HepG2 (cell line): ENCODE data around the gene PDZD8. TPM values are rescaled to one million over a fixed set of nuclear protein-coding genes. Genes with fewer than 3 reads are reported as not detected.
A peak's percentile ranks its signal among the peaks of the same experiment; 100 is the strongest.

Experiments
- ATAC-seq: fragments of 200-7000 bp; cut with Tn5 transposase; 3 replicates; pipeline ENCODE4 v1.9.1; 2020; ENCODE audit warnings: mild to moderate bottlenecking, moderate library complexity
- BruUV-seq: library from RNA; stranded (reverse); fragments of 400-500 nt; replicated peaks from 2 replicates; lab custom pipeline; 2021; lab: Mats Ljungman, UMichigan
- CTCF ChIA-PET: fragments of 300-600 bp; formaldehyde crosslinking; extraction: SDS; loops from one replicate; lab custom pipeline; 2021; ENCODE audit warnings: low total read pairs, inconsistent platforms, low intra/inter-chr PET ratio; lab: Yijun Ruan, JAX
- POLR2A ChIA-PET: fragments of 350-600 bp; sonication (Branson Sonifier 250); formaldehyde crosslinking; loops from one replicate; lab custom pipeline; 2020; ENCODE audit warnings: antibody characterized with exemption, inconsistent platforms; lab: Yijun Ruan, JAX
- DNase-seq: peaks from one replicate; pipeline ENCODE4 v3.0.0-alpha.2; 2015; ENCODE audit warnings: low spot score
- FAIRE-seq: peaks from 3 replicates; lab custom pipeline; 2011; peaks lifted over from hg19 to GRCh38; lab: Jason Lieb, UNC
- H2AFZ ChIP-seq: one replicate; pipeline ENCODE4 v1.6.1; 2011; ENCODE audit warnings: low read length, inconsistent platforms
- H3K27ac ChIP-seq: fragments of 300-600 bp; 3 replicates; pipeline ENCODE4 v1.8.0; 2011; ENCODE audit warnings: mixed run types, mild to moderate bottlenecking, mixed read lengths, low read length, inconsistent platforms; ENCODE audit not compliant: insufficient read depth; ENCODE audit errors: extremely low read length
- H3K27me3 ChIP-seq, 2 experiments: fragments of 200-600 bp in 1 of 2; 2 replicates in 1 of 2; 3 replicates in 1 of 2; pipeline versions ENCODE4 v1.6.0 to v1.8.0; 2011; ENCODE audit warnings: low read length in 2 of 2, mild to moderate bottlenecking in 2 of 2, moderate library complexity in 2 of 2, inconsistent platforms in 1 of 2; ENCODE audit not compliant: insufficient read depth in 2 of 2, control insufficient read depth in 1 of 2
- H3K36me3 ChIP-seq, 2 experiments: fragments of 200-600 bp in 1 of 2; replicated peaks in 1 of 2; 2 replicates in 1 of 2; 3 replicates in 1 of 2; pipeline versions ENCODE4 v1.5.1 to v1.8.0; 2011; ENCODE audit warnings: low read length in 2 of 2, inconsistent platforms in 1 of 2; ENCODE audit not compliant: insufficient read depth in 2 of 2, control insufficient read depth in 1 of 2
- H3K4me1 ChIP-seq: 2 replicates; pipeline ENCODE4 v1.5.1; 2012; ENCODE audit warnings: low read length, inconsistent platforms; ENCODE audit not compliant: insufficient read depth
- H3K4me2 ChIP-seq: 2 replicates; pipeline ENCODE4 v1.6.0; 2011; ENCODE audit warnings: low read depth, low read length, inconsistent platforms
- H3K4me3 ChIP-seq, 3 experiments: fragments of 200-600 bp in 1 of 3; sonication (generic), shearing (Covaris generic) in 1 of 3; replicated peaks in 1 of 3; 2 replicates each; pipeline ENCODE4 v1.5.1; 2011 to 2016; ENCODE audit warnings: low read length in 3 of 3, inconsistent platforms in 2 of 3, low read depth in 2 of 3, mild to moderate bottlenecking in 2 of 3, control low read depth in 1 of 3, mixed read lengths in 1 of 3; ENCODE audit not compliant: insufficient read depth in 1 of 3
- H3K79me2 ChIP-seq: one replicate; pipeline ENCODE4 v1.6.1; 2011; ENCODE audit warnings: low read length, inconsistent platforms; ENCODE audit not compliant: insufficient read depth
- H3K9ac ChIP-seq: 2 replicates; pipeline ENCODE4 v1.6.0; 2011; ENCODE audit warnings: mild to moderate bottlenecking, low read depth, low read length, inconsistent platforms; ENCODE audit not compliant: insufficient read depth
- H3K9me3 ChIP-seq: 2 replicates; pipeline ENCODE4 v1.5.1; 2012; ENCODE audit warnings: mild to moderate bottlenecking, low read length
- H4K20me1 ChIP-seq: 2 replicates; pipeline ENCODE4 v1.6.0; 2011; ENCODE audit warnings: inconsistent platforms, mild to moderate bottlenecking, low read length, moderate library complexity; ENCODE audit not compliant: insufficient read depth
- ATM ChIP-seq: fragments of 450-650 bp; IDR thresholded peaks from 2 replicates; pipeline ENCODE4 v1.7.1; 2017; ENCODE audit warnings: mild to moderate bottlenecking, borderline replicate concordance
- HNRNPL ChIP-seq: fragments of 200-400 bp; formaldehyde crosslinking; IDR thresholded peaks from 2 replicates; pipeline ENCODE4 v1.6.1; 2017; ENCODE audit warnings: mild to moderate bottlenecking, low read depth, low read length
- IKZF4 ChIP-seq: sonication (generic); formaldehyde crosslinking; IDR thresholded peaks from 2 replicates; pipeline ENCODE4 v1.5.1; 2020; ENCODE audit warnings: borderline replicate concordance, mild to moderate bottlenecking, low read depth, missing genetic modification reagents; ENCODE audit errors: not compliant biosample characterization
- KAT7 ChIP-seq: IDR thresholded peaks from 2 replicates; pipeline ENCODE4 v1.6.1; 2018; ENCODE audit warnings: borderline replicate concordance, missing compliant biosample characterization
- MED13 ChIP-seq: sonication (generic); formaldehyde crosslinking; IDR thresholded peaks from 2 replicates; pipeline ENCODE4 v1.5.0; 2020; ENCODE audit warnings: missing genetic modification reagents
- PAF1 ChIP-seq: IDR thresholded peaks from 2 replicates; pipeline ENCODE4 v1.6.1; 2016; ENCODE audit warnings: missing genetic modification reagents, missing compliant biosample characterization
- RARA ChIP-seq: IDR thresholded peaks from 2 replicates; pipeline ENCODE4 v1.6.1; 2016; ENCODE audit warnings: missing genetic modification reagents, missing compliant biosample characterization
- ZNF510 ChIP-seq: sonication (generic); formaldehyde crosslinking; IDR thresholded peaks from 2 replicates; pipeline ENCODE4 v1.4.0; 2020; ENCODE audit warnings: low read depth, mild to moderate bottlenecking, missing genetic modification reagents
- ZNF562 ChIP-seq: sonication (generic); formaldehyde crosslinking; IDR thresholded peaks from 2 replicates; pipeline ENCODE4 v1.8.0; 2022; ENCODE audit warnings: missing genetic modification reagents, borderline replicate concordance
- ZNF839 ChIP-seq: sonication (generic); formaldehyde crosslinking; IDR thresholded peaks from 2 replicates; pipeline ENCODE4 v1.4.0; 2020; ENCODE audit warnings: missing genetic modification reagents, mild to moderate bottlenecking, borderline replicate concordance
- WGBS: methylation state at CpG from one replicate; pipeline ENCODE4 v1.1.6; 2017; ENCODE audit warnings: low lambda C conversion rate; 5-methylcytosine and 5-hydroxymethylcytosine counted together
- in situ Hi-C: cut with HindIII; loops from 2 replicates; pipeline ENCODE4 v1.10.0; 2017; ENCODE audit warnings: low pct_unique_long_range_greater_than_20kb; ENCODE audit not compliant: extremely low pct_ligation_motif_present
- intact Hi-C: fragments of 100-400 bp; cut with micrococcal nuclease; formaldehyde crosslinking; loops from one replicate; pipeline ENCODE4 v1.10.0; 2022; ENCODE audit not compliant: unreplicated experiment
- polyA plus RNA-seq, 8 experiments: library from polyadenylated mRNA; depleted of rRNA in 3 of 8; stranded (reverse) in 7 of 8; unstranded in 1 of 8; fragments of >200 nt; fragmentation: Illumina TruSeq in 4 of 8; extraction: Trizol in 4 of 8; gene quantifications; 2 replicates each; pipeline versions ENCODE4 v1.2.1 to v1.2.3, GENCODE V29; 2011 to 2016; ENCODE audit warnings: low read depth in 4 of 8, missing spikeins in 1 of 8, mixed read lengths in 1 of 8; ENCODE audit not compliant: insufficient read depth in 1 of 8
- total RNA-seq, 5 experiments: library from RNA; depleted of rRNA; stranded (reverse); fragments of >200 nt; fragmentation: Illumina TruSeq; extraction: Trizol; gene quantifications; 2 replicates each; pipeline ENCODE4 v1.2.3, GENCODE V29; 2016; ENCODE audit warnings: low read depth in 1 of 5
- TF ChIP-seq, protein P1 (sequence below): sonication (generic); formaldehyde crosslinking; IDR thresholded peaks from 2 replicates; pipeline ENCODE4 v1.8.1; 2023; ENCODE audit warnings: mild to moderate bottlenecking, inconsistent platforms, moderate library complexity, missing genetic modification reagents, borderline replicate concordance
- TF ChIP-seq, protein P2 (sequence below): sonication (generic); formaldehyde crosslinking; IDR thresholded peaks from 2 replicates; pipeline ENCODE4 v1.5.0; 2020; ENCODE audit warnings: mild to moderate bottlenecking, missing genetic modification reagents, moderate library complexity
- TF ChIP-seq, protein P3 (sequence below): sonication (generic); formaldehyde crosslinking; IDR thresholded peaks from 2 replicates; pipeline ENCODE4 v1.5.0; 2020; ENCODE audit warnings: mild to moderate bottlenecking, missing genetic modification reagents
- TF ChIP-seq, protein P4 (sequence below): sonication (generic); formaldehyde crosslinking; IDR thresholded peaks from 2 replicates; pipeline ENCODE4 v1.9.0; 2021; ENCODE audit warnings: missing genetic modification reagents, borderline replicate concordance
- TF ChIP-seq, protein P5 (sequence below): sonication (generic); formaldehyde crosslinking; IDR thresholded peaks from 2 replicates; pipeline ENCODE4 v1.4.0; 2020; ENCODE audit warnings: missing genetic modification reagents

The PDZD8 gene
- total and polyA plus RNA-seq, 2 of the 13 experiments (the other 11 are each of a cell fraction or from before 2014, with no cell fraction given) = 11.2 to 32.0 TPM

DNA sequence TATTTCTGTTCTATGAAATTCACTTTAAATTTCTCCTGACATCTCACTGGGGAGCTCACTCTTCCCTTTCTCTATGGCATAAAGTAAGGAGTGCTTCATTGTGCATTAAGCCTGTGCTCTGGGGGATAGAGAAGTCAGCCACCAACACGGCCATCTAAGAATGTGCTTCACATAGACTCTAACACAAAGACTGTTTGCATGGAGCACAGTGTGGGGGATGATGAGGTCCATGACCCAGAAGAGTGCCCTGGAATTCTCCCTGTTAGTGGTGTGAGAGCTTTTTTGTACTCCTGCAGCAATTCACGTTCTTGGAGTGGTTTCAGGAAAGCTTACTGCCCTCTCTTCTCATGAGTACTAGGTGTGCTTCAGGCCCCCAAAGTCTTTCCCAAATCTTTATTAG, 43.9 kb upstream of the PDZD8 start:
- no peaks in the 10 kb centered on the region for H3K79me2 ChIP-seq
- H3K27ac ChIP-seq = no peak overlapping the region
- 31% methylated on average over 2 of the region's 2 CpGs for WGBS
- H2AFZ ChIP-seq = no peak overlapping the region
- H3K4me3 ChIP-seq = no peak overlapping the region
- H3K4me2 ChIP-seq = no peak overlapping the region
- H4K20me1 ChIP-seq = no peaks in the 10 kb centered on the region
- in situ Hi-C loops = no loop called here
- intact Hi-C loops = no loop called here
- BruUV-seq = no TSS peak
- H3K36me3 ChIP-seq = no peaks in the 10 kb centered on the region
- ChIA-PET POLR2A (no interaction called here), CTCF (no interaction called here)
- H3K27me3 ChIP-seq = no peaks in the 10 kb centered on the region; a peak in 1 of 5 replicates
- H3K9ac ChIP-seq = no peak overlapping the region
- ATAC-seq (peak; percentile 53; the same call in 2 of the 3 replicates), FAIRE-seq (no peak), DNase-seq (no peak)
- TF ChIP-seq ZNF510 (CRISPR knock-in tag) (no peak), RARA (CRISPR knock-in tag) (no peak), ZNF839 (CRISPR knock-in tag) (no peak), HNRNPL (no peak), IKZF4 (no peak), ATM (no peak), ZNF562 (CRISPR knock-in tag) (no peak), MED13 (CRISPR knock-in tag) (no peak), KAT7 (CRISPR knock-in tag) (no peak), PAF1 (CRISPR knock-in tag) (no peak)
- TF ChIP-seq, protein P1, sequence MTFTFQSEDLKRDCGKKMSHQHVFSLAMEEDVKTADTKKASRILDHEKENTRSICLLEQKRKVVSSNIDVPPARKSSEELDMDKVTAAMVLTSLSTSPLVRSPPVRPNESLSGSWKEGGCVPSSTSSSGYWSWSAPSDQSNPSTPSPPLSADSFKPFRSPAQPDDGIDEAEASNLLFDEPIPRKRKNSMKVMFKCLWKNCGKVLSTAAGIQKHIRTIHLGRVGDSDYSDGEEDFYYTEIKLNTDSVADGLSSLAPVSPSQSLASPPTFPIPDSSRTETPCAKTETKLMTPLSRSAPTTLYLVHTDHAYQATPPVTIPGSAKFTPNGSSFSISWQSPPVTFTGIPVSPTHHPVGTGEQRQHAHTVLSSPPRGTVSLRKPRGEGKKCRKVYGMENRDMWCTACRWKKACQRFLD (CRISPR knock-in tag) = no peak
- TF ChIP-seq, protein P2, sequence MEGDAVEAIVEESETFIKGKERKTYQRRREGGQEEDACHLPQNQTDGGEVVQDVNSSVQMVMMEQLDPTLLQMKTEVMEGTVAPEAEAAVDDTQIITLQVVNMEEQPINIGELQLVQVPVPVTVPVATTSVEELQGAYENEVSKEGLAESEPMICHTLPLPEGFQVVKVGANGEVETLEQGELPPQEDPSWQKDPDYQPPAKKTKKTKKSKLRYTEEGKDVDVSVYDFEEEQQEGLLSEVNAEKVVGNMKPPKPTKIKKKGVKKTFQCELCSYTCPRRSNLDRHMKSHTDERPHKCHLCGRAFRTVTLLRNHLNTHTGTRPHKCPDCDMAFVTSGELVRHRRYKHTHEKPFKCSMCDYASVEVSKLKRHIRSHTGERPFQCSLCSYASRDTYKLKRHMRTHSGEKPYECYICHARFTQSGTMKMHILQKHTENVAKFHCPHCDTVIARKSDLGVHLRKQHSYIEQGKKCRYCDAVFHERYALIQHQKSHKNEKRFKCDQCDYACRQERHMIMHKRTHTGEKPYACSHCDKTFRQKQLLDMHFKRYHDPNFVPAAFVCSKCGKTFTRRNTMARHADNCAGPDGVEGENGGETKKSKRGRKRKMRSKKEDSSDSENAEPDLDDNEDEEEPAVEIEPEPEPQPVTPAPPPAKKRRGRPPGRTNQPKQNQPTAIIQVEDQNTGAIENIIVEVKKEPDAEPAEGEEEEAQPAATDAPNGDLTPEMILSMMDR = no peak
- TF ChIP-seq, protein P3, sequence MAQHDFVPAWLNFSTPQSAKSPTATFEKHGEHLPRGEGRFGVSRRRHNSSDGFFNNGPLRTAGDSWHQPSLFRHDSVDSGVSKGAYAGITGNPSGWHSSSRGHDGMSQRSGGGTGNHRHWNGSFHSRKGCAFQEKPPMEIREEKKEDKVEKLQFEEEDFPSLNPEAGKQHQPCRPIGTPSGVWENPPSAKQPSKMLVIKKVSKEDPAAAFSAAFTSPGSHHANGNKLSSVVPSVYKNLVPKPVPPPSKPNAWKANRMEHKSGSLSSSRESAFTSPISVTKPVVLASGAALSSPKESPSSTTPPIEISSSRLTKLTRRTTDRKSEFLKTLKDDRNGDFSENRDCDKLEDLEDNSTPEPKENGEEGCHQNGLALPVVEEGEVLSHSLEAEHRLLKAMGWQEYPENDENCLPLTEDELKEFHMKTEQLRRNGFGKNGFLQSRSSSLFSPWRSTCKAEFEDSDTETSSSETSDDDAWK = no peak
- TF ChIP-seq, protein P4, sequence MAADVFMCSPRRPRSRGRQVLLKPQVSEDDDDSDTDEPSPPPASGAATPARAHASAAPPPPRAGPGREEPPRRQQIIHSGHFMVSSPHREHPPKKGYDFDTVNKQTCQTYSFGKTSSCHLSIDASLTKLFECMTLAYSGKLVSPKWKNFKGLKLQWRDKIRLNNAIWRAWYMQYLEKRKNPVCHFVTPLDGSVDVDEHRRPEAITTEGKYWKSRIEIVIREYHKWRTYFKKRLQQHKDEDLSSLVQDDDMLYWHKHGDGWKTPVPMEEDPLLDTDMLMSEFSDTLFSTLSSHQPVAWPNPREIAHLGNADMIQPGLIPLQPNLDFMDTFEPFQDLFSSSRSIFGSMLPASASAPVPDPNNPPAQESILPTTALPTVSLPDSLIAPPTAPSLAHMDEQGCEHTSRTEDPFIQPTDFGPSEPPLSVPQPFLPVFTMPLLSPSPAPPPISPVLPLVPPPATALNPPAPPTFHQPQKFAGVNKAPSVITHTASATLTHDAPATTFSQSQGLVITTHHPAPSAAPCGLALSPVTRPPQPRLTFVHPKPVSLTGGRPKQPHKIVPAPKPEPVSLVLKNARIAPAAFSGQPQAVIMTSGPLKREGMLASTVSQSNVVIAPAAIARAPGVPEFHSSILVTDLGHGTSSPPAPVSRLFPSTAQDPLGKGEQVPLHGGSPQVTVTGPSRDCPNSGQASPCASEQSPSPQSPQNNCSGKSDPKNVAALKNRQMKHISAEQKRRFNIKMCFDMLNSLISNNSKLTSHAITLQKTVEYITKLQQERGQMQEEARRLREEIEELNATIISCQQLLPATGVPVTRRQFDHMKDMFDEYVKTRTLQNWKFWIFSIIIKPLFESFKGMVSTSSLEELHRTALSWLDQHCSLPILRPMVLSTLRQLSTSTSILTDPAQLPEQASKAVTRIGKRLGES (CRISPR knock-in tag) = no peak
- TF ChIP-seq, protein P5, sequence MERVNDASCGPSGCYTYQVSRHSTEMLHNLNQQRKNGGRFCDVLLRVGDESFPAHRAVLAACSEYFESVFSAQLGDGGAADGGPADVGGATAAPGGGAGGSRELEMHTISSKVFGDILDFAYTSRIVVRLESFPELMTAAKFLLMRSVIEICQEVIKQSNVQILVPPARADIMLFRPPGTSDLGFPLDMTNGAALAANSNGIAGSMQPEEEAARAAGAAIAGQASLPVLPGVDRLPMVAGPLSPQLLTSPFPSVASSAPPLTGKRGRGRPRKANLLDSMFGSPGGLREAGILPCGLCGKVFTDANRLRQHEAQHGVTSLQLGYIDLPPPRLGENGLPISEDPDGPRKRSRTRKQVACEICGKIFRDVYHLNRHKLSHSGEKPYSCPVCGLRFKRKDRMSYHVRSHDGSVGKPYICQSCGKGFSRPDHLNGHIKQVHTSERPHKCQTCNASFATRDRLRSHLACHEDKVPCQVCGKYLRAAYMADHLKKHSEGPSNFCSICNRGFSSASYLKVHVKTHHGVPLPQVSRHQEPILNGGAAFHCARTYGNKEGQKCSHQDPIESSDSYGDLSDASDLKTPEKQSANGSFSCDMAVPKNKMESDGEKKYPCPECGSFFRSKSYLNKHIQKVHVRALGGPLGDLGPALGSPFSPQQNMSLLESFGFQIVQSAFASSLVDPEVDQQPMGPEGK (CRISPR knock-in tag) = no peak
- H3K4me1 ChIP-seq = peaks cover 7% of the 10 kb centered on the region
- H3K9me3 ChIP-seq = no peaks in the 10 kb centered on the region
